GM21360 (cell line): Measurements from ENCODE around the gene ARSB.
"Not testable (repeated sequence)": the region's sequence is repeated elsewhere in the genome, so short reads cannot be mapped to it uniquely, and the experiment has no call there.

Experiments used
- ATAC-seq: cut with Tn5 transposase; IDR thresholded peaks from one replicate; pipeline ENCODE4 v1.9.1; 2021; ENCODE audit warnings: mild to moderate bottlenecking, moderate library complexity; ENCODE audit not compliant: unreplicated experiment

The ARSB gene

GRCh38 chr5:78758169-78758839, 226.8 kb downstream of the ARSB start:
- peak; percentile 59 for ATAC-seq

- peak; percentile 4 for ATAC-seq
These were observed 227.6 kb downstream of the ARSB start for GRCh38 chr5:78757269-78758053.

DNA sequence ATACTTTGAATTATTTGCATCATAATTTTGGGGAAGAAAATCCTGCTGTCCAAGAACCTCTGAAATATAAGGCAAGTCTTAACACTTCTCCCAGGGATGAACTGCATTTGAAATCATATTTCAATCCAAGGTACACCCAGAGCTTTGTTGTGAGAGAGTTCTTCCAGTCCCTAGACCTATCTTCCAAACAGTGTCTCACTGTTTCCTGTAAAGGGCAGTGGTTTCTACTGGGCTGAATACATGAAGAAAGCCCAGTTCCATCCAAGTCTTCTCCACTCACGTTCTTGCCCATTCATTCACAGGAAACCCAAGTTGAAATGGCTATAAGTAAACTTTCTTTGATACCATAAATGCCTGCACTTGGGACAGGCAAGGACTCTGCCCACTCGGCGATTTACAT, 228.3 kb downstream of the ARSB start:
- ATAC-seq: no peak

DNA sequence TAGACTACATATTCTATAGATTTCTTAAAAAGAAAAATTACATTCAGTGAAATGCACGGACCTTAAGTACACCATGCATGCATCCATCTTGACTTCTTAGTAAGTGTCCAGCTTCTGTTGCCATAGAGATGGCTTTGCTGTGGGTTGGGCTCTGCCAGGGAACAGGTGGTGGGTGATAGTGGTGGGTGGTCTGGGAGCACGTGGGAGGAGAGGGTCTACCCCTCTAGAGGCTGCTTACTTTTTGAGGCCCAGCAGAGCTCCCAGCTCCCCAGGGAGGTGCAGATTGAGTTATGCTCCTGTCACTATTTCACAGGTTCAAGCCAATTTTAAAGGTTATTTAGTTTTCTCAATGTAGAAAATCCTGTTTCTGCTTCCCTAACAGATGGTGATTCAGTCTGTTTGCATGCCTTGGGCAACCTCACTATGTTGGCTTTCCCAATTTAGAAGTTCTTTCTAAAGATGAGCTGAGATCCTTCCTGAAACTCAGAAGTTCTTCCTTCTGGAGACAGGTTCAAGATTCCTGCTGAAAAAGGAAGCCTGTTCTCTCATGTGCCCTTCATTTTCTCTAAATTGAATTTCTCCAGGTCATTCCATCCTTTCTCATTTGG, 229.2 kb downstream of the ARSB start:
- ATAC-seq: no peak

DNA sequence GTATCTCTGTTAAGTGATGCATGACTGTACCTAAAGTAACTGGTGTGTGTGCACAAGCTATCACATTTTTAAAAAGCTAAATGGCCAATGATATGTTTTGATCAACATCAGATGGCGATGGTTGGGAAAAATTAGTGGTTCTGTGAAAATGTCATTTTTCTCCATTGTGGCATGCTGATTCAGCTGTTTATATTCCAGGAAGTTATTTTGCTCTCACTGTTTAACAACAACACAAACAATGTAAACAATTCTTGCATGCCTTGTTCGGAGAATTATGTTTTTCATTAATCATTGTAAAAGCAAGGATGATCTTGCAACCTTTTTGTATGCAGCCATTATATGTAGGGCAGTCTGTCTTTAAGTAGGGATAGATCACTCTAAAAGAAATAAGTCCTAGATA, 230.5 kb downstream of the ARSB start:
- ATAC-seq: no peak

DNA sequence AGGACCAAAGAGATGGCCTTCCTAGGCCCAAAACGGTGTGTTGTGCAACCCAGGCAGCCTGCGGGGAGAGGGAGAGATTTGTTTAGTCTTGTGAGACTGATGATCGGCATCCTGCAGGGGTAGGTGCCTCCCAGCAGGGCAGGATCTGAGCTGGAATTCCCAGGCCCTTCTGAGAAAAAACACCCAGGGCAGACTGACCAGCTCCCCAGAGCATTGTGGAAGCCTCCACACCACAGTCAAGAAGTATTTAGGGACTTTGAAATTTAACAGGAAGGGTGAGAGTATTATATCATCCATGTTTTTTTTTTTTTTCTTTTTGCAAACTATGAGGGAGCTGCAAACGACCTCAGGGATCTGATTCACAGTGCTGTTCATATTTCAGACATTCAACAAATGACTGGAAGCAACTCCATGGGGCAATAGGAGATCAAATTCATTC, 232.0 kb downstream of the ARSB start:
- no peak for ATAC-seq

DNA sequence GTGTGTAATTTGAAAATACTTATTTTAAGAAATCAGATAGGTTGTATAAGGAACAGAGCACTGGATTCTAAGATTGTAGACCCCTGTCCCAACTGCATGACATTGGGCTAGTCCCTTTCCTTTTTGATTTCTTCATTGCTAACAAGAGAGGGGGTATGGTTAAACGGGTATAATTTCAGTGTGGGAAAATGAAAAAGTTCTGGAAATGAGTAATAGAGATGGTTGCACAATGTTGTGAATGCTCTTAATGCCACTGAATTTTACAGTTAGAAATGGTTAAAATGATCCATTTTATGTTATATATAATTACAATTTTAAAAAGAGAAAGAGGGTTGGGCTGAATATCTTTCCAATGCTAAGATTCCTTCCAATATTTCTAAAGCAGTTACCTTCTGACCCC, 233.2 kb downstream of the ARSB start:
- no peak for ATAC-seq

DNA sequence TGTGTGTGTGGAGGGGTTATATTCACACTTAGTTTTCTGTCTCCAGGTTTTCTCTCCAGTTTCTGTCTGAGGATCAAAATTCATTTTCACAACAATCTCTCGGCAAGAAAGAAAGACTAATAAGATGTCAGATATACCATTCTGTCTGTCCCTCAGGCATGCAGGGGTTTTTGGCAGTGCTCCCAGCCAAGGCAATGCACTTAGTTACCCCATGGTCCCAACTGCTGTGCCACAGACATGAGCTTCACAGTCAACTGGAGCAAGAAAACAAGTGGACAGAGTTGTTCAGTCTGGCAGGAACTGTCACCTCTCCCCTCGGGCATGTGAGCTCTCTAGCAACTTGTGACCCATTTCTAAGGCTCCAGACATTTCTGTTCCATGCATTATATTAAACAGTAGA, 234.8 kb downstream of the ARSB start:
- ATAC-seq: no peak

GRCh38 chr5:78747705-78748359, 237.3 kb downstream of the ARSB start:
- no peak for ATAC-seq

DNA sequence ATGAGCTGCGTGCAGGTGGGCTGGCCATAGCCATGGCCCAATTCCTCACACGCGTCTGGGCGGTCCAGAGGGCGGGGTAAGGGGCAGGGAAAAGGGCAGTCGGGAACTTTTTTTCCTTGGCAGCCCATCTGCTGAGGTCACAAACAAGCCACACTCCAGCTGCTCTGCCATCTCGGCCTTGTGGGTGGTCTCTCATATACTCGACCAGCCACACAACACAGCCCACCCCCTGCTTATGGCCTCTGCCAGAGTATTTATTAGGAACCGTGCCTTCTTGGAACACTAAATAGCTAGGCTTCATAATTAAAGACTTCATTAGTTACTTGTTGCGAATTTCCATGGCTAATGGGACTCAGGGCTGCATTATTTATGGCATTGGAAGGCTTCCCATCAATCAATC, 238.1 kb downstream of the ARSB start:
- ATAC-seq: no peak

DNA sequence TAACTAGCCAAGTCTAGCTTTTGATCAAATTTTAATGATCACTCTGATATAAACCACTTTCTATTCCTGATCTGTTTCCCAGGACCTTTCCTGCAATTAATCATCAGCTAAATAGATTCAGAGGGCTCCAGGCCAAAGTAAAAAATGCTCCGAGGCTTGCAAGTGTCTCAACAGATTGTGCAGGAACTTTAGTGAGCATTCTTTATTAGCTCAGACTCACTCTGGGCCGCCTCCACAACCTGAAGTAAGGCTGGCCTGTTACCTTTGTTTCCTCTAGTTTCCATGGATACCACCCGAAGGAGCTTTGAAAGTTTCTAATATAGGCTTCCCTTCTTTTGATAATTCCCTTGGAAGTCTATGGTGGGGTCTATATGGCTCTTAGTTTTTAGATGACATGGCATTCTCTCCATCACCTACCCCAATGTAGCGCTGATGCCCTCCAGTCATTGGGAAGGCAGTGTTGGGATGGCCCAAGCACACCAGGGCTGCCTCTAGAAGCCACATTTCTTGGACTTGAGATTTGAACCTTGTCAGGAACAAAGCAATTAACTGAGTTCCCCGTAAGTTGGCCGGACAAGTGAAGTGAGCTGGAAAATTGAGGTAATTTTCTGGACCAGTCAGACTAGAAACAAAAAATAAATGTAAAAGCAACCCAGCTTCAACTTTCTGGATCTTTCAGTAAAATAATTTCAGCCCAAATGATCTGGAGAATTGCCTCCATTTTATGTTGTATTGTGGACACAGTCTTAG, 238.9 kb downstream of the ARSB start:
- ATAC-seq: no peak

DNA sequence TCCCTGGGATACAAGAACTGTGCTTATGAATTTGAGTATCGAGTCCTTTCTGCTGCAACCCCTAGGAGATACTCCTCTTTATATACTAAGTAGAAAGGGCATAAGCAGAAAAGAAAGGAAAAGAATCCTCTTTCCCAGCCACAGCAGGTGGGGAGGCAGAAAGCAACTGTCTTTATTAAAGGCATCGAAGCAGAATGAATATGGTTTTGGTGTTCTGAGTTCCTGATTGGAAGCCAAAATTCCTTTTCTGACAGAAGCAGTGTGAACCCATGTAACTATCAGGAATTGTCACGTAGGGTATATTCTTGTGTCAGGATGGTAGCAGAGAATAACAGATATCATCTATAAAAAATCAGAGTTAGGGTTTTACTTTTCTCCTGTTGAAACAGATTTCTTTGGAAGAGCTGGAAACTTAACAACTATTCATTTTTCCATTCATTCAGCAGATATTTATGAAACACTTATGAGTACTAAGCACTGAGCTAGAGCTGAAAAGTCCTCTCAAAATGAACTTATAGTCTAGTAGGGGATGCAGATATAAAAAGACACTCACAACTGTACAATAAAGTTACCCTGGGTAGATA, 240.1 kb downstream of the ARSB start:
- no peak for ATAC-seq

GRCh38 chr5:78741019-78741418, 244.1 kb downstream of the ARSB start:
- ATAC-seq: no peak

DNA sequence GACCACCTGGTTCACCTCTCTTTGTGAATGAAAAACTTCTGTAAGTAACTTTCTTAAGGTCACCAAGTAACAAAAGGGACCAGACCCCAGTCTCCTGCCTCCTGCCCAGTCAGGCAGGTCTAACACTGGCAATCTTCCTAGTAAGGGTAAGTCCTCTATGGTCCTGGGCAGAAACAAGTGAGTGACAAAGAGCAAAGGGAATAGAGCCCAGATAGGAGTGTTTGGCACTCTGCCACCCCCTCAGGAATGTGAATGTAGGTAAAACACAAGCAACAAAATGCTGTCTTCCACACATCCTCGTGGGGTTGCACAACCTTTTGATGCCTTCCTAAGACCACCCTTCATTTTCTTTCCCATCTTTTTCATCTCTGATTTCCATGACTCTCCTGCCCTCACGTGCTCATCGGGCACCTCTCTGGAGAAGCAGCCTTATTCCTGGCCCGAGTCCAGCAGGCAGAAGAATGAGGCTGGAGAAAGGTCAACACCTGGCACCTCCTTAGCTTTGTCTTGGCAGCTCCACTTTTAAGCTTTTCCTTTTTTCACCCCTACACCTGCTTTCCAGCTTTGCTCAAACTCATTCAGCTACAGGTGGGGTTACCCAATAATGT, 246.3 kb downstream of the ARSB start:
- ATAC-seq: no peak

GRCh38 chr5:78738104-78738503, 247.0 kb downstream of the ARSB start:
- no peak for ATAC-seq

- ATAC-seq: no peak
These were observed 249.2 kb downstream of the ARSB start for GRCh38 chr5:78735834-78736463.

- ATAC-seq: no peak
These were observed 250.2 kb downstream of the ARSB start for GRCh38 chr5:78734950-78735349.

GRCh38 chr5:78734094-78734845, 250.8 kb downstream of the ARSB start:
- no peak for ATAC-seq

GRCh38 chr5:78732721-78733120, 252.4 kb downstream of the ARSB start:
- ATAC-seq: not testable (repeated sequence)
